SK-N-SH treated with all-trans-retinoic acid at 6 μM for 48 hours (cell line): ENCODE data around the gene MON2.
A peak's percentile ranks its signal among the peaks of the same experiment; 100 is the strongest.

Experiments
- ATAC-seq: fragments of 200-7000 bp; cut with Tn5 transposase; 3 replicates; pipeline ENCODE4 v1.9.1; 2020; ENCODE audit warnings: mild to moderate bottlenecking, moderate library complexity
- ARNTL ChIP-seq: fragments of 450-650 bp; formaldehyde crosslinking; IDR thresholded peaks from 2 replicates; pipeline ENCODE4 v1.5.0; 2020; ENCODE audit warnings: low read depth, mild to moderate bottlenecking, moderate library complexity, borderline replicate concordance
- BACH2 ChIP-seq: fragments of 250-450 bp; sonication (Bioruptor Pico); IDR thresholded peaks from 2 replicates; pipeline ENCODE4 v1.9.0; 2021; ENCODE audit warnings: mild to moderate bottlenecking, borderline replicate concordance
- CSDC2 ChIP-seq: fragments of 250-450 bp; sonication (Bioruptor Pico); IDR thresholded peaks from 2 replicates; pipeline ENCODE4 v1.5.0; 2020; ENCODE audit warnings: mild to moderate bottlenecking, moderate library complexity
- ESRRG ChIP-seq: fragments of 250-450 bp; sonication (Bioruptor Pico); IDR thresholded peaks from 2 replicates; pipeline ENCODE4 v1.6.1; 2021; ENCODE audit warnings: mild to moderate bottlenecking
- ISL1 ChIP-seq: fragments of 250-450 bp; sonication (Bioruptor Pico); IDR thresholded peaks from 2 replicates; pipeline ENCODE4 v2.1.2; 2022; ENCODE audit warnings: mild to moderate bottlenecking, moderate library complexity
- OSR1 ChIP-seq: fragments of 250-450 bp; sonication (Bioruptor Pico); IDR thresholded peaks from 2 replicates; pipeline ENCODE4 v1.8.0; 2022; ENCODE audit warnings: moderate library complexity, mild to moderate bottlenecking, inconsistent platforms
- PPARA ChIP-seq: fragments of 250-450 bp; sonication (Bioruptor Pico); IDR thresholded peaks from 2 replicates; pipeline ENCODE4 v1.5.0; 2020; ENCODE audit warnings: mild to moderate bottlenecking, borderline replicate concordance
- RARB ChIP-seq: fragments of 250-450 bp; sonication (Bioruptor Pico); IDR thresholded peaks from 2 replicates; pipeline ENCODE4 v1.8.0; 2021; ENCODE audit warnings: mild to moderate bottlenecking, moderate library complexity
- TCF4 ChIP-seq: fragments of 250-450 bp; sonication (Bioruptor Pico); IDR thresholded peaks from 2 replicates; pipeline ENCODE4 v1.8.0; 2021; ENCODE audit warnings: mild to moderate bottlenecking, moderate library complexity, borderline replicate concordance
- ZFP3 ChIP-seq: fragments of 250-450 bp; sonication (Bioruptor Pico); IDR thresholded peaks from 2 replicates; pipeline ENCODE4 v1.5.0; 2020; ENCODE audit warnings: mild to moderate bottlenecking, moderate library complexity
- ZFP30 ChIP-seq: fragments of 450-650 bp; formaldehyde crosslinking; IDR thresholded peaks from 2 replicates; pipeline ENCODE4 v1.5.0; 2022; ENCODE audit warnings: mild to moderate bottlenecking, moderate library complexity
- ZNF565 ChIP-seq: fragments of 450-650 bp; formaldehyde crosslinking; conservative IDR thresholded peaks from 2 replicates; pipeline ENCODE4 v1.5.0; 2020; ENCODE audit warnings: low read depth, mild to moderate bottlenecking, moderate library complexity
- ZNF70 ChIP-seq: fragments of 450-650 bp; formaldehyde crosslinking; IDR thresholded peaks from 2 replicates; pipeline ENCODE4 v1.5.0; 2020; ENCODE audit warnings: mild to moderate bottlenecking, moderate library complexity
- TF ChIP-seq, protein P1 (sequence below): fragments of 250-450 bp; sonication (Bioruptor Pico); IDR thresholded peaks from 2 replicates; pipeline ENCODE4 v1.5.1; 2021; ENCODE audit warnings: mild to moderate bottlenecking, moderate library complexity
- TF ChIP-seq, protein P2 (sequence below): fragments of 250-450 bp; sonication (Bioruptor Pico); IDR thresholded peaks from 2 replicates; pipeline ENCODE4 v1.5.1; 2020; ENCODE audit warnings: low read depth, mild to moderate bottlenecking, moderate library complexity
- TF ChIP-seq, protein P3 (sequence below): fragments of 250-450 bp; sonication (Bioruptor Pico); IDR thresholded peaks from 2 replicates; pipeline ENCODE4 v1.8.0; 2020; ENCODE audit warnings: mild to moderate bottlenecking, moderate library complexity, borderline replicate concordance
- TF ChIP-seq, protein P4 (sequence below): fragments of 250-450 bp; sonication (Bioruptor Pico); IDR thresholded peaks from 2 replicates; pipeline ENCODE4 v1.5.0; 2020; ENCODE audit warnings: mild to moderate bottlenecking, moderate library complexity
- TF ChIP-seq, protein P5 (sequence below): fragments of 250-450 bp; sonication (Bioruptor Pico); IDR thresholded peaks from 2 replicates; pipeline ENCODE4 v1.8.0; 2021; ENCODE audit warnings: low read depth, mild to moderate bottlenecking, moderate library complexity, borderline replicate concordance

The MON2 gene

DNA sequence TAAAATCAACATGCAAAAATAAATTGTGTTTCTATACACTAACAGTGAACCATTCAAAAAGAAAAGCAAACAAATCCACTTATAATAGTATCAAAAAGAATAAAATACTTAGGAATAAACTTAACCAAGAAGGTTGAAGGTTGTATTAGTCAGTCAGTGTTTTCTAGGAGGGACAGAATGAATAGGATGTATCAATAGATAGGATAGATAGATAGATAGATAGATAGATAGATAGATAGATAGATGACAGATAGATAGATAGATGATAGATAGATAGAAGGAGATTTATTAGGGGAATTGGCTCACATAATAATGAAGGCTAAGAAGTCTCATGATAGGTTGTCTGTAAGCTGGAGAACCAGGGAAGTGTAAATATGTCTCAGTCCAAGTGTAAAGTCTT is 37.2 kb upstream of the MON2 start:
- no peak for ATAC-seq
- TF ChIP-seq RARB (CRISPR knock-in tag) (no peak), PPARA (CRISPR knock-in tag) (no peak), ZFP3 (CRISPR knock-in tag) (no peak), TCF4 (CRISPR knock-in tag) (no peak), ESRRG (CRISPR knock-in tag) (no peak), BACH2 (CRISPR knock-in tag) (no peak), ZNF70 (no peak), ZFP30 (CRISPR knock-in tag) (no peak), OSR1 (no peak)
- TF ChIP-seq, protein P1, sequence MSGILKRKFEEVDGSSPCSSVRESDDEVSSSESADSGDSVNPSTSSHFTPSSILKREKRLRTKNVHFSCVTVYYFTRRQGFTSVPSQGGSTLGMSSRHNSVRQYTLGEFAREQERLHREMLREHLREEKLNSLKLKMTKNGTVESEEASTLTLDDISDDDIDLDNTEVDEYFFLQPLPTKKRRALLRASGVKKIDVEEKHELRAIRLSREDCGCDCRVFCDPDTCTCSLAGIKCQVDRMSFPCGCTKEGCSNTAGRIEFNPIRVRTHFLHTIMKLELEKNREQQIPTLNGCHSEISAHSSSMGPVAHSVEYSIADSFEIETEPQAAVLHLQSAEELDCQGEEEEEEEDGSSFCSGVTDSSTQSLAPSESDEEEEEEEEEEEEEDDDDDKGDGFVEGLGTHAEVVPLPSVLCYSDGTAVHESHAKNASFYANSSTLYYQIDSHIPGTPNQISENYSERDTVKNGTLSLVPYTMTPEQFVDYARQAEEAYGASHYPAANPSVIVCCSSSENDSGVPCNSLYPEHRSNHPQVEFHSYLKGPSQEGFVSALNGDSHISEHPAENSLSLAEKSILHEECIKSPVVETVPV (CRISPR knock-in tag), result no peak
- TF ChIP-seq, protein P2, sequence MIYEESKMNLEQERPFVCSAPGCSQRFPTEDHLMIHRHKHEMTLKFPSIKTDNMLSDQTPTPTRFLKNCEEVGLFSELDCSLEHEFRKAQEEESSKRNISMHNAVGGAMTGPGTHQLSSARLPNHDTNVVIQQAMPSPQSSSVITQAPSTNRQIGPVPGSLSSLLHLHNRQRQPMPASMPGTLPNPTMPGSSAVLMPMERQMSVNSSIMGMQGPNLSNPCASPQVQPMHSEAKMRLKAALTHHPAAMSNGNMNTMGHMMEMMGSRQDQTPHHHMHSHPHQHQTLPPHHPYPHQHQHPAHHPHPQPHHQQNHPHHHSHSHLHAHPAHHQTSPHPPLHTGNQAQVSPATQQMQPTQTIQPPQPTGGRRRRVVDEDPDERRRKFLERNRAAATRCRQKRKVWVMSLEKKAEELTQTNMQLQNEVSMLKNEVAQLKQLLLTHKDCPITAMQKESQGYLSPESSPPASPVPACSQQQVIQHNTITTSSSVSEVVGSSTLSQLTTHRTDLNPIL (CRISPR knock-in tag), result no peak
- TF ChIP-seq, protein P3, sequence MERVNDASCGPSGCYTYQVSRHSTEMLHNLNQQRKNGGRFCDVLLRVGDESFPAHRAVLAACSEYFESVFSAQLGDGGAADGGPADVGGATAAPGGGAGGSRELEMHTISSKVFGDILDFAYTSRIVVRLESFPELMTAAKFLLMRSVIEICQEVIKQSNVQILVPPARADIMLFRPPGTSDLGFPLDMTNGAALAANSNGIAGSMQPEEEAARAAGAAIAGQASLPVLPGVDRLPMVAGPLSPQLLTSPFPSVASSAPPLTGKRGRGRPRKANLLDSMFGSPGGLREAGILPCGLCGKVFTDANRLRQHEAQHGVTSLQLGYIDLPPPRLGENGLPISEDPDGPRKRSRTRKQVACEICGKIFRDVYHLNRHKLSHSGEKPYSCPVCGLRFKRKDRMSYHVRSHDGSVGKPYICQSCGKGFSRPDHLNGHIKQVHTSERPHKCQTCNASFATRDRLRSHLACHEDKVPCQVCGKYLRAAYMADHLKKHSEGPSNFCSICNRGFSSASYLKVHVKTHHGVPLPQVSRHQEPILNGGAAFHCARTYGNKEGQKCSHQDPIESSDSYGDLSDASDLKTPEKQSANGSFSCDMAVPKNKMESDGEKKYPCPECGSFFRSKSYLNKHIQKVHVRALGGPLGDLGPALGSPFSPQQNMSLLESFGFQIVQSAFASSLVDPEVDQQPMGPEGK (CRISPR knock-in tag), result no peak
- TF ChIP-seq, protein P4, sequence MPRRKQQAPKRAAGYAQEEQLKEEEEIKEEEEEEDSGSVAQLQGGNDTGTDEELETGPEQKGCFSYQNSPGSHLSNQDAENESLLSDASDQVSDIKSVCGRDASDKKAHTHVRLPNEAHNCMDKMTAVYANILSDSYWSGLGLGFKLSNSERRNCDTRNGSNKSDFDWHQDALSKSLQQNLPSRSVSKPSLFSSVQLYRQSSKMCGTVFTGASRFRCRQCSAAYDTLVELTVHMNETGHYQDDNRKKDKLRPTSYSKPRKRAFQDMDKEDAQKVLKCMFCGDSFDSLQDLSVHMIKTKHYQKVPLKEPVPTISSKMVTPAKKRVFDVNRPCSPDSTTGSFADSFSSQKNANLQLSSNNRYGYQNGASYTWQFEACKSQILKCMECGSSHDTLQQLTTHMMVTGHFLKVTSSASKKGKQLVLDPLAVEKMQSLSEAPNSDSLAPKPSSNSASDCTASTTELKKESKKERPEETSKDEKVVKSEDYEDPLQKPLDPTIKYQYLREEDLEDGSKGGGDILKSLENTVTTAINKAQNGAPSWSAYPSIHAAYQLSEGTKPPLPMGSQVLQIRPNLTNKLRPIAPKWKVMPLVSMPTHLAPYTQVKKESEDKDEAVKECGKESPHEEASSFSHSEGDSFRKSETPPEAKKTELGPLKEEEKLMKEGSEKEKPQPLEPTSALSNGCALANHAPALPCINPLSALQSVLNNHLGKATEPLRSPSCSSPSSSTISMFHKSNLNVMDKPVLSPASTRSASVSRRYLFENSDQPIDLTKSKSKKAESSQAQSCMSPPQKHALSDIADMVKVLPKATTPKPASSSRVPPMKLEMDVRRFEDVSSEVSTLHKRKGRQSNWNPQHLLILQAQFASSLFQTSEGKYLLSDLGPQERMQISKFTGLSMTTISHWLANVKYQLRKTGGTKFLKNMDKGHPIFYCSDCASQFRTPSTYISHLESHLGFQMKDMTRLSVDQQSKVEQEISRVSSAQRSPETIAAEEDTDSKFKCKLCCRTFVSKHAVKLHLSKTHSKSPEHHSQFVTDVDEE (CRISPR knock-in tag), result no peak
- TF ChIP-seq, protein P5, sequence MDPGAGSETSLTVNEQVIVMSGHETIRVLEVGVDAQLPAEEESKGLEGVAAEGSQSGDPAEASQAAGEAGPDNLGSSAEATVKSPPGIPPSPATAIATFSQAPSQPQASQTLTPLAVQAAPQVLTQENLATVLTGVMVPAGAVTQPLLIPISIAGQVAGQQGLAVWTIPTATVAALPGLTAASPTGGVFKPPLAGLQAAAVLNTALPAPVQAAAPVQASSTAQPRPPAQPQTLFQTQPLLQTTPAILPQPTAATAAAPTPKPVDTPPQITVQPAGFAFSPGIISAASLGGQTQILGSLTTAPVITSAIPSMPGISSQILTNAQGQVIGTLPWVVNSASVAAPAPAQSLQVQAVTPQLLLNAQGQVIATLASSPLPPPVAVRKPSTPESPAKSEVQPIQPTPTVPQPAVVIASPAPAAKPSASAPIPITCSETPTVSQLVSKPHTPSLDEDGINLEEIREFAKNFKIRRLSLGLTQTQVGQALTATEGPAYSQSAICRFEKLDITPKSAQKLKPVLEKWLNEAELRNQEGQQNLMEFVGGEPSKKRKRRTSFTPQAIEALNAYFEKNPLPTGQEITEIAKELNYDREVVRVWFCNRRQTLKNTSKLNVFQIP (CRISPR knock-in tag), result no peak

DNA sequence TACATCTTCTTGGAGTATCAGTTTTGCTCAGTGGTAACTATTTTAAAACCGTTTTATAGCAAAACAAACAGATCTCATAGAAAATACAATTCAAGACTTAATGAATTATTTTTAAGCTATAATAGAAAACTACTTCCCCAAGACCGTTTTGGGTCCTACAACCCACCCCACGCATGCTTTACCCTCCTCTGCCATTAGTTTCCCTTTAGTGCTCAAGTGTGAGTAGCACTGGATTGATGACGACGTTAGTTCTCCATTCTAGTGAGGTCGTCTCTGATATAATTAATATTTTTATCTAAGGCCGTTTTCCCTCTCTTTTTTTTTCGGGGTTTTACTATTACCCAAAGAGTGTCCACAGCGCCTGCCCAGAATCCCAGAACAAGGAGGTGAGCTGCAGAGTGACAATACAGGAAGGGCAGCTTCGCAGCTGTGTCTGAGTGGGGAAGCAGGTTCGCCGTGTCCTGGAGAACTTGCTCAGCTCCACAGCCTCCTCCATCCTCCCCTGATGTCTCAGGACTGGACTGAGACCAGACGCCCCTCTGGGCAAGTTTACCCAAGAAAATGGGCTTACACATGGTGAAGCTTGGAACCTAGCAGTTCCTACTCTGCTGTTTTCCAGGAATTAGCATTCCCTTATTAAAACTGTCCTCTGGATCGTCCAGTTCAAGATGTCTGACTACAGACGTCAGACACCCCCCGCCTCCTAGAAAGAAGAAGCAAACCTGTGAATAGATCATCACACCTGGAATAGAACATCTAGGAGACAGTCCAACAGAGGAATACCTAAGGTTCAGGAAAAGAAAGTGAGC is 31.9 kb upstream of the MON2 start:
- peak; percentile 64 for ATAC-seq
- no peak for TF ChIP-seq ESRRG (CRISPR knock-in tag)
- TF ChIP-seq, protein P5 (CRISPR knock-in tag), result no peak
- TF ChIP-seq ZNF565 (CRISPR knock-in tag), result no peak
- no peak for TF ChIP-seq ARNTL
- TF ChIP-seq, protein P3 (CRISPR knock-in tag), result no peak
- no peak for TF ChIP-seq PPARA (CRISPR knock-in tag)
- TF ChIP-seq ISL1 (CRISPR knock-in tag), result no peak
- TF ChIP-seq CSDC2 (CRISPR knock-in tag), result no peak
- TF ChIP-seq ZNF70, result no peak
